K562 (cell line): ENCODE data around the gene NPEPPS. TPM values are rescaled to one million over a fixed set of nuclear protein-coding genes. Genes with fewer than 3 reads are reported as not detected.
A peak's percentile ranks its signal among the peaks of the same experiment; 100 is the strongest.
"Not testable (repeated sequence)": the region's sequence is repeated elsewhere in the genome, so short reads cannot be mapped to it uniquely, and the experiment has no call there.

Experiments
- ATF7 ChIP-seq: fragments of 450-650 bp; IDR thresholded peaks from 2 replicates; pipeline ENCODE4 v1.7.1; 2014; ENCODE audit warnings: mild to moderate bottlenecking, moderate library complexity
- CEBPB ChIP-seq: fragments of 450-650 bp; IDR thresholded peaks from 2 replicates; pipeline ENCODE4 v1.6.1; 2016; ENCODE audit warnings: missing genetic modification characterization, missing compliant biosample characterization
- MAZ ChIP-seq, 2 experiments: fragments of 450-650 bp in 1 of 2; sonication (generic) in 1 of 2; formaldehyde crosslinking; IDR thresholded peaks in 1 of 2; conservative IDR thresholded peaks in 1 of 2; 2 replicates each; pipeline versions ENCODE4 v1.4.0 to v1.5.0; 2020; ENCODE audit warnings: mild to moderate bottlenecking in 1 of 2, missing genetic modification reagents in 1 of 2
- SMARCA4 ChIP-seq: fragments of 450-650 bp; IDR thresholded peaks from 2 replicates; pipeline ENCODE4 v1.6.1; 2016
- SMARCE1 ChIP-seq: fragments of 450-650 bp; IDR thresholded peaks from 2 replicates; pipeline ENCODE4 v1.7.1; 2016; ENCODE audit warnings: mild to moderate bottlenecking
- SPI1 ChIP-seq: IDR thresholded peaks from 2 replicates; pipeline ENCODE4 v1.6.1; 2011; ENCODE audit warnings: low read depth, low read length, control low read depth, borderline replicate concordance
- ZEB2 ChIP-seq: fragments of 450-650 bp; IDR thresholded peaks from 2 replicates; pipeline ENCODE4 v1.6.1; 2016
- polyA plus RNA-seq, 8 experiments: library from polyadenylated mRNA; depleted of rRNA in 4 of 8; stranded (reverse) in 5 of 8; unstranded in 3 of 8; fragments of >200 nt; fragmentation: Nextera tagmentation in 2 of 8; fragmentation: Illumina TruSeq in 1 of 8; extraction: Ambion mirVana in 2 of 8; extraction: Trizol in 1 of 8; gene quantifications; 2 replicates each; pipeline versions ENCODE4 v1.2.1 to v1.2.3, GENCODE V29; 2011 to 2014; ENCODE audit warnings: inconsistent platforms in 1 of 8, missing spikeins in 1 of 8
- total RNA-seq, 7 experiments: library from RNA; depleted of rRNA in 6 of 7; stranded (reverse); fragments of >200 nt in 6 of 7; fragmentation: Illumina TruSeq in 2 of 7; extraction: Trizol in 2 of 7; gene quantifications; 2 replicates each; pipeline versions ENCODE4 v1.2.1 to v1.2.3, GENCODE V29; 2011 to 2021; ENCODE audit warnings: low replicate concordance in 1 of 7
- TF ChIP-seq, protein P1 (sequence below), 2 experiments: fragments of 450-650 bp in 1 of 2; sonication (generic) in 1 of 2; formaldehyde crosslinking in 1 of 2; IDR thresholded peaks; 2 replicates each; pipeline versions ENCODE4 v1.7.1 to v1.9.0; 2016 to 2022; ENCODE audit warnings: inconsistent platforms in 1 of 2, mild to moderate bottlenecking in 1 of 2, missing genetic modification reagents in 1 of 2
- TF ChIP-seq, protein P2 (sequence below): fragments of 450-650 bp; IDR thresholded peaks from 2 replicates; pipeline ENCODE4 v1.6.1; 2016
- TF ChIP-seq, protein P3 (sequence below): fragments of 200-800 bp; sonication (Bioruptor generic); IDR thresholded peaks from 2 replicates; pipeline ENCODE4 v1.6.1; 2017; ENCODE audit warnings: missing genetic modification characterization, missing compliant biosample characterization

The NPEPPS gene
- total and polyA plus RNA-seq, 9 of the 15 experiments (the other 6 are each of a cell fraction or from before 2014, with no cell fraction given) = 21.4 to 108 (median 46.0) TPM

- TF ChIP-seq, protein P1, sequence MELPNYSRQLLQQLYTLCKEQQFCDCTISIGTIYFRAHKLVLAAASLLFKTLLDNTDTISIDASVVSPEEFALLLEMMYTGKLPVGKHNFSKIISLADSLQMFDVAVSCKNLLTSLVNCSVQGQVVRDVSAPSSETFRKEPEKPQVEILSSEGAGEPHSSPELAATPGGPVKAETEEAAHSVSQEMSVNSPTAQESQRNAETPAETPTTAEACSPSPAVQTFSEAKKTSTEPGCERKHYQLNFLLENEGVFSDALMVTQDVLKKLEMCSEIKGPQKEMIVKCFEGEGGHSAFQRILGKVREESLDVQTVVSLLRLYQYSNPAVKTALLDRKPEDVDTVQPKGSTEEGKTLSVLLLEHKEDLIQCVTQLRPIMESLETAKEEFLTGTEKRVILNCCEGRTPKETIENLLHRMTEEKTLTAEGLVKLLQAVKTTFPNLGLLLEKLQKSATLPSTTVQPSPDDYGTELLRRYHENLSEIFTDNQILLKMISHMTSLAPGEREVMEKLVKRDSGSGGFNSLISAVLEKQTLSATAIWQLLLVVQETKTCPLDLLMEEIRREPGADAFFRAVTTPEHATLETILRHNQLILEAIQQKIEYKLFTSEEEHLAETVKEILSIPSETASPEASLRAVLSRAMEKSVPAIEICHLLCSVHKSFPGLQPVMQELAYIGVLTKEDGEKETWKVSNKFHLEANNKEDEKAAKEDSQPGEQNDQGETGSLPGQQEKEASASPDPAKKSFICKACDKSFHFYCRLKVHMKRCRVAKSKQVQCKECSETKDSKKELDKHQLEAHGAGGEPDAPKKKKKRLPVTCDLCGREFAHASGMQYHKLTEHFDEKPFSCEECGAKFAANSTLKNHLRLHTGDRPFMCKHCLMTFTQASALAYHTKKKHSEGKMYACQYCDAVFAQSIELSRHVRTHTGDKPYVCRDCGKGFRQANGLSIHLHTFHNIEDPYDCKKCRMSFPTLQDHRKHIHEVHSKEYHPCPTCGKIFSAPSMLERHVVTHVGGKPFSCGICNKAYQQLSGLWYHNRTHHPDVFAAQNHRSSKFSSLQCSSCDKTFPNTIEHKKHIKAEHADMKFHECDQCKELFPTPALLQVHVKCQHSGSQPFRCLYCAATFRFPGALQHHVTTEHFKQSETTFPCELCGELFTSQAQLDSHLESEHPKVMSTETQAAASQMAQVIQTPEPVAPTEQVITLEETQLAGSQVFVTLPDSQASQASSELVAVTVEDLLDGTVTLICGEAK (IDR thresholded peaks at IDR 0.05) = peak; percentile 27; the same call in 1 of the 2 replicates
- TF ChIP-seq, protein P1 (CRISPR knock-in tag; IDR thresholded peaks at IDR 0.05) = not testable (repeated sequence)
- peak; percentile 60; the same call in 1 of the 2 replicates for TF ChIP-seq ZEB2
- TF ChIP-seq MAZ (CRISPR knock-in tag; conservative IDR thresholded peaks at IDR 0.05 in 1 of 2, IDR thresholded peaks at IDR 0.05 in 1 of 2) = 0 out of 4 replicates have a peak, but pooled peaks of 1 of the 2 experiments have one; percentile 17
- TF ChIP-seq SPI1 = peak; percentile 52
- 0 out of 2 replicates have a peak, but pooled peaks have one; percentile 35 for TF ChIP-seq SMARCA4
- TF ChIP-seq, protein P2, sequence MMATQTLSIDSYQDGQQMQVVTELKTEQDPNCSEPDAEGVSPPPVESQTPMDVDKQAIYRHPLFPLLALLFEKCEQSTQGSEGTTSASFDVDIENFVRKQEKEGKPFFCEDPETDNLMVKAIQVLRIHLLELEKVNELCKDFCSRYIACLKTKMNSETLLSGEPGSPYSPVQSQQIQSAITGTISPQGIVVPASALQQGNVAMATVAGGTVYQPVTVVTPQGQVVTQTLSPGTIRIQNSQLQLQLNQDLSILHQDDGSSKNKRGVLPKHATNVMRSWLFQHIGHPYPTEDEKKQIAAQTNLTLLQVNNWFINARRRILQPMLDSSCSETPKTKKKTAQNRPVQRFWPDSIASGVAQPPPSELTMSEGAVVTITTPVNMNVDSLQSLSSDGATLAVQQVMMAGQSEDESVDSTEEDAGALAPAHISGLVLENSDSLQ = peak; percentile 79
- 0 out of 2 replicates have a peak, but pooled peaks have one; percentile 13 for TF ChIP-seq ATF7
- TF ChIP-seq CEBPB (tag) = peak; percentile 48
- TF ChIP-seq, protein P3, sequence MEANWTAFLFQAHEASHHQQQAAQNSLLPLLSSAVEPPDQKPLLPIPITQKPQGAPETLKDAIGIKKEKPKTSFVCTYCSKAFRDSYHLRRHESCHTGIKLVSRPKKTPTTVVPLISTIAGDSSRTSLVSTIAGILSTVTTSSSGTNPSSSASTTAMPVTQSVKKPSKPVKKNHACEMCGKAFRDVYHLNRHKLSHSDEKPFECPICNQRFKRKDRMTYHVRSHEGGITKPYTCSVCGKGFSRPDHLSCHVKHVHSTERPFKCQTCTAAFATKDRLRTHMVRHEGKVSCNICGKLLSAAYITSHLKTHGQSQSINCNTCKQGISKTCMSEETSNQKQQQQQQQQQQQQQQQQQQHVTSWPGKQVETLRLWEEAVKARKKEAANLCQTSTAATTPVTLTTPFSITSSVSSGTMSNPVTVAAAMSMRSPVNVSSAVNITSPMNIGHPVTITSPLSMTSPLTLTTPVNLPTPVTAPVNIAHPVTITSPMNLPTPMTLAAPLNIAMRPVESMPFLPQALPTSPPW = peak; percentile 33; the same call in 1 of the 2 replicates
- peak; percentile 58; the same call in 1 of the 2 replicates for TF ChIP-seq SMARCE1
- TF ChIP-seq, all 486 proteins: peak for 15; not testable (repeated sequence) for 471
These were observed 19.2 kb upstream of the NPEPPS start (continued) for GRCh38 chr17:47511701-47512146.
